Measurements from ENCODE around the gene TECTA.
A peak's percentile ranks its signal among the peaks of the same experiment; 100 is the strongest.
"Not testable (repeated sequence)": the region's sequence is repeated elsewhere in the genome, so short reads cannot be mapped to it uniquely, and the experiment has no call there.

TECTA gene

DNA sequence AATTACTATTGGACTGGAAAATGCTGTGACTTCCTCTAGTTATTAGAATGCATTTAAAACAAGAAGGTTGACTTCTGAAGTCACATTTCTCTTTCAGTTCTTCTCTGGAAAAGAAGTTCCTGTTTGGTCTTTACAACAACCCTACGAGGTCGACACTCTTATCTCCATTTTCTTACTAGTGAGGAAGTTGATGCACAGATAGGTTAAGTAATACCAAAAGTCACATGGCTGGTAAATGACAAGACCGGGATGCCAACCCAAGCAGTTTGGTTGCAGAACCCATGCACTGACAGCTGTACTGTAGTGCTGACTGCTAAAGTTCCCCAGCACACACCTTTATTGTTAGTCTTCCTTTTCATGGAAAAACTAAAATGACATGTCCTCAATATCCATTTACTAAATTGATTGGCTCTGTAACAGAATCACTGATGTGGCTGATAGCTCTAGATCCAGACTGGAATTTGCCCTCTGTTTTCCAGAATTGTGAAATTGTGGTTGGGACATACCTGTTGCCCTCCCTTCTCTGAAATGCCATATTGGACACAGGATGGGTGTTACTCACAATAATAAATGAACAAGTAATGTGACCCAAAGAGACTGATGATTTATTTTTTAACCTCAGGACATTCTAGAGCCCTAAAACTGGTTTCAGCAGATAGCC lies 9.4 kb upstream of the TECTA start:
- no peak for DNase-seq (ENCODE audit: low read depth, low spot score)

DNA sequence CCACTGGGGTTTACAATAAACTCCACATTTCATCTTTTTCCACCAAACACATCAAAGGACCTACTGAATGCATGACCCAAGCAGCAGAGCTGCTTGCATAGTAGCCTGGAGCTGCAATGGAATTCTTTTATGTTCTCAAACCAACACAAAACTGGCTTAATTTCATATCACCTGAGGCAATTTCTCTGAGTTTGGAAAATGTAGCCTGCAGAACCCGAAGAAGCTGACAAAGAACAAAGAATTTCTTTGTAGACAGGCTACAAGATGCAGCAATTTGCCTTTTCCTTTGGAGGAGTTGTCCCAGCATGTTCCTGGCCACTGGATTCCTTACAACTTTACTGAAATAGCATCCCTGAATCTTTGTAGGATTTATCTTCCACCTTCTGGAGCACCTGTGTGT lies 5.5 kb upstream of the TECTA start:
- H3K27ac ChIP-seq: no peak overlapping the region
- no peak for DNase-seq (ENCODE audit: low read depth, low spot score)

More for the DNA sequence above, 9.4 kb upstream of the TECTA start:
- no peak overlapping the region for H3K27ac ChIP-seq

DNA sequence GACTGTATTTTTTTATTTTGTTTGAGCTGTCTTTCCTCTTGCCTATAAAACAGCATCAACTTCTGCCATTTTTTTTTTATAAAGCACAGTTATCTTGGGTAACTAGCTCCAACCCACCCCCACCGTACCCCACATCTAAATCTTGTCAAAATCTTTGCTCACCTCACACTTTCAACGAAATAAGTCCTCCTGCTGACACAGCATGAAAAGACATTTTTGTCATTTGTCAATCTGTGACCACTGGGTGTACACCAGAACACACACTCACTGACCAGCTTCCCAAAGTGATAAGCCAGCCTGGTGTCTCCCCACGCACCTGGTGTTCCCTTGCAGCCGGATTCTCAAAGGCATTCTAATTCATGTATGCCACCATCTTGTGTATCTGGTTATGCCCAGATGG lies 1.7 kb upstream of the TECTA start:
- H3K27ac ChIP-seq: no peak overlapping the region
- no peak for DNase-seq (ENCODE audit: low read depth, low spot score)

GRCh38 chr11:121099885-121100284 lies 1.2 kb upstream of the TECTA start:
- no peak overlapping the region for H3K27ac ChIP-seq
- DNase-seq (ENCODE audit: low read depth, low spot score): no peak

DNA sequence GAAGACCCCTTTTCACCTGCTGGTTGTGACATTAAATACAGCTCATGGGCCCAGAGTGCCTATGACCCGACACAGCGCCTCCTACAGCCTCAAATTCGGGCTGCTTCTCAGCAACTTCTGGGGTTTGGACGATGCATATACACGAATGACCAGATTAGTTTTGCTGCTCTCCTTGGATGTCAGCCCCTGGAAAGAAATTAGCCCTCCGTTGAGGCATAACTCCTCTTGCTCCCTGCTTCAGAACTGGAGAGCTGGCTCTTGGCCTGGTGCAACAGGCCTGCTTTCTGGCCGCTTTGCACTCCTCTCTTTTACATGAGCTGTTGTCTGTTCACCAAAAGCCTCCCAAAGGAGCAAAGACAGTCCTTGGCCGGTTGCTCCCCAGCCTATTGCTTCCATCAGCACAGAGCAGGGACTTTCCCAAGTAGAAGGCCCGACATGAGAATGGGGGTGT lies 3.3 kb downstream of the TECTA start:
- H3K27ac ChIP-seq: no peak overlapping the region
- DNase-seq (ENCODE audit: low read depth, low spot score): no peak

DNA sequence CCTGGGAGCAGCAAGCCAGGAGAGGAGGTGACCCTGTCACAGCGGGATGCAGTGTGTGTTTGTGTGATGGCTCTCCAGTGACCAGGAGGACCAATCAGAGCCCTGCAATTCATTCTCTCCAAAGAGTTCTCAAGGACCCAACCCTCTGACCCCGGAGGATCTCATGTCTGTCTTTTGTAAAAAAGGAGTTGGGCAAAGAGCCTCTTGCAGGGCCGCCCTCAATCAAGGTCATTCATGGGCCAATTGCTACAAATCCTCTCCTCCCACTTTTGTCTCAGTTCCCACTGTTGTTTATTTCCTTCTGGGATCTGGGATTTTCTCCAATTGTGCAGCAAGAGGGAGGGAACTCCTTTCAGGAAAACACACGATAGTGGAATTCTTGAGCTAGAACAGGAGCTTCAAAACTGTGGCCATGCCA lies 4.0 kb downstream of the TECTA start:
- no peak overlapping the region for H3K27ac ChIP-seq
- no peak for DNase-seq (ENCODE audit: low read depth, low spot score)

GRCh38 chr11:121105481-121106195 lies 4.6 kb downstream of the TECTA start:
- H3K27ac ChIP-seq: no peak overlapping the region
- no peak for DNase-seq (ENCODE audit: low read depth, low spot score)

GRCh38 chr11:121106812-121107211 lies 5.8 kb downstream of the TECTA start:
- no peak for DNase-seq (ENCODE audit: low read depth, low spot score)
- no peak overlapping the region for H3K27ac ChIP-seq

DNA sequence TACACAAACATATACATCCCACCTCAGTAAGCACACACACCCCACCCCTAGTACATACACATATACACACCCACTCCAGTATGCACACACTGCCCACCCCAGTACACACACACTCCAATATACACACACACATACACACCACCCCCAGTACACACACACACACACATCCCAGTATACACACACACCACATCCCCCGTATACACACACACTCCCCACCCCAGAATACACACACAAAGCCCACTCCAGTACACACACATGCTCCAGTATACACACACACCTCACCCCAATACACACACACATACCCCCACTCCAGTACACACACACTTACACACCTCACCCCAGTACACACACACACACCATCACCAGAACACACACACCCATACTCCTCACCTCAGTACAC lies 7.4 kb downstream of the TECTA start:
- no peak for DNase-seq (ENCODE audit: low read depth, low spot score)
- no peak overlapping the region for H3K27ac ChIP-seq

- DNase-seq (ENCODE audit: low read depth, low spot score): no peak
Observed at GRCh38 chr11:121109471-121109870, 8.4 kb downstream of the TECTA start.

DNA sequence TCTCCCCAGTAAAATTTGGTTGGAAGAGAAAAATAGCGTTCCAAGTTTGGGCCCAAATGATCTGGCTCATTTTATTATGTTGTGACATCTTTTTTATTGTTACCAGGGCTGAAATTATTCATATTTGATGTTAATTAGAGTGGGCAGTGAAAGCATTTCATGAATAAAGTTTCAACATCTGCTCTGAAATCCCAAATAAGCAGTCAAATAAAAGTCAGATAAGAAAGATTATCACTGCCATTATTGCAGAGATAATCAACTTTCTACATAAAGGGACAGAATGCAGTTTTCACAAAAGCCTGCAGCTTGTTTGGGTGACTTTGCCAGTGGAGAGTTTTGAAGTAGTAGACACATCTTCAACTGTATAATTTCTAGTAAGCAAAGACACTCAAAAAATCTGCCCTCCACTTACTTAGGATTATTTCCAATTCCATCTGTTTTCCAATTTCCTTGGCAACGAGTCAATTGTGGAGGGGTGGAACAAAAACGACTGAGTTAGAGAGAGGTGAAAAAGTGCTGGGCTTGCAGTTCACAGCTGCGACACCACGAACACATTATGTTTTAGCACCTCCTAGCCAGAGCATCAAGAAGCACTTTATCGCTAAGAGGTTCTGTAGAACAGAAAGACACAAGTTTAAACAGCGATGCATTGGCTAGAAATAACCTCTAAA lies 9.0 kb downstream of the TECTA start:
- DNase-seq (ENCODE audit: low read depth, low spot score): no peak

More at GRCh38 chr11:121109471-121109870, 8.4 kb downstream of the TECTA start:
- no peak overlapping the region for H3K27ac ChIP-seq

GRCh38 chr11:121110871-121111724 lies 10.1 kb downstream of the TECTA start:
- no peak for DNase-seq (ENCODE audit: low read depth, low spot score)
- no peak overlapping the region for H3K27ac ChIP-seq

More for the DNA sequence above, 9.0 kb downstream of the TECTA start:
- H3K27ac ChIP-seq: no peak overlapping the region

DNA sequence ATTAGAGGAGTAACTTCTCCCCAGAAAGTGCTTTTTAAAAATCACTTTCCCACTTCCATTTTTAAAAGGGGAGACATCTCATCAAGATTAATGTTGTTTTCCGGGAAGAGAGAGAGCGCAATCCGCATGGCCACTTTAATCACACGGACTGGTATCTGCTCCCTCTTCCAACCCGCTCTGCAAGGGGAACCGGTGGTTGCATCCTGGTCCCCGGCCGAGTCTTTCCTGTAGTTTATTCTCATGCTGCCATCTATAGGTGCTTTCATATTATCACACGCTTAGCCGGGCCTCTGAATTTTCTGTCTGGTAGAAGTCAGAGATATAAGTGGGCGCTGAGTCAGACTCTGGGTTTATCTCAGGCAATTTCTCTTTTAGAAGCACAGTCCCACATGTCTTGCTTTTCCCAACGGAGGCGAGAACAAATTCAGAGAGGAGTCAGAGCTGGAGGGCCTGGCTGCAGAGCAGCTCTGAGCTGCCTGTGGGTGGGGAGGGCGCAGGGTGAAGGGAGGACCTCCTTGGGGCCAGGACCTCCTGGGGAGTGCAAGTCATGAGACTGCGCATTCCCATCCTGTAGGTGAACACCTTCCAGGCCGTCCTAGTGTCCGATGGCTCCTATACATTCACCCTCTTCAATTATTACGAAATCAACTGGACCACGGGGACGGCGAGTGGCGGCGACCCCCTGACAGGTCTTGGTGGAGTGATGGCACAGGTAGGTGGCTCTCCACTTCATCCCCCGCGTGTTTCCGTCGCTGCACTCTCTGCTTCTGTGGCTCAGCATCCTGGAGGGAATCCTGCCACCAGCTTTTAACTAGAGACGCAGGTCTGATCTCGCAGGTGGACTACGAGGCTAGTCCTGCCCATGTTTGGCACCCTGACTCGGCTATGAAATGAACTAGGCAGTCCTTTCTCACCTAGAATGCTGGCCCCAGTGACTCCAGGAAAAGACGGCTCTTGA lies 11.7 kb downstream of the TECTA start:
- peak; percentile 1 for DNase-seq (ENCODE audit: low read depth, low spot score)
- no peak overlapping the region for H3K27ac ChIP-seq

DNA sequence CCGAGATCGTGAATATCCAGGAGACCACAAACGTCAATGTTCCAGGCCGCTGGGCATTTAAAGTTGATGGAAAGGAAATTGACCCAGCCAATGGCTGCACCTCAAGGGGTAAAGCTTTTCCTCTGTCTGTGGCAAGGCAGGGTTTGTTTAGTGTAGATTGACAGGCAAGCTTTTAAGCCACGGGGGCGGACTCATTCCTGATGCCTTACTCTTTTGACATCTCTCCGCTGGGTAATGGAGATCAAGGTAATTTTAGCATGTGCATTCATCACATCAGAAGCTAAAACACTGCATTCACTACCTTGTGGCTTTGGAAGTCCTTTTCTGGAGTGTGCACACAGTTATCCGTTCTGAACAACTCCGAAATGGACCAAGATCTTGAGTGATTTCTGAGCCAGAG lies 12.6 kb downstream of the TECTA start:
- DNase-seq (ENCODE audit: low read depth, low spot score): no peak

DNA sequence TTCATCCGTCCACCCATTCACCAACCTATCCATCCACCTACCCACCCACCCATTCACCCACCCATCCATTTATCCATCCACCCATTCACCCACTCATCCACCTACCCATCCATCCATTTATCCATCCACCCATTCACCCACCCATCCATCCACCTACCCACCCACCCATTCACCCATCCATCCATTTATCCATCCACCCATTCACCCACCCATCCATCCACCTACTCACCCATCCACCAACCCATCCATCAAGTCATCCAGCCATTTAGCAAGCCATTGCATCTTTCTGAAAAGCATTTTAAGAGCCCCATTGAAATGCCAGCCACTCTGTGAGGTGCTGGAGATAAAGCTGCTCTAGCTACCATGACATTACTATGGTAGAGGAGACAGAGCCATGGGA lies 14.0 kb downstream of the TECTA start:
- H3K27ac ChIP-seq; DNase-seq (ENCODE audit: low read depth, low spot score): not testable (repeated sequence)

More for the DNA sequence above, 12.6 kb downstream of the TECTA start:
- no peak overlapping the region for H3K27ac ChIP-seq

DNA sequence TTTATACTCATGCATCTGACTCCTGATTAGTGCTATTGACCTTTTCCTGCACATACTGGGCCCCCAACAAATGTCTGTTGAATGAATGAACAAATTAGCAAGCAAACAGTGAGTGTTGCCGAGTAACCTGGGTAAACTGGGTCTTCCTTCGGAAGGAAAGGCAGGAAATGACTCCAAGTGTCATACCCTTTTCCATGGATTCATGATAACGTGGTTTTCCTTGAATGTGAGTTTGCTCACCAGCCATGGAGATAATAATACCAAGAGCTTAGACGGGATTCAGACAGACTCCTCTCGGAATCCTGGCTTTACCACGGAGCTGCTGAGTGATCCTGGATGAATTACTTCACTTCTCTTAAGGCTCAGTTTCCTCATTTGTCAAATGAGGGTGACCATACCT lies 16.7 kb downstream of the TECTA start:
- H3K27ac ChIP-seq: no peak overlapping the region
- DNase-seq (ENCODE audit: low read depth, low spot score): no peak

GRCh38 chr11:121119440-121119839 lies 18.4 kb downstream of the TECTA start:
- no peak overlapping the region for H3K27ac ChIP-seq
- no peak for DNase-seq (ENCODE audit: low read depth, low spot score)

DNA sequence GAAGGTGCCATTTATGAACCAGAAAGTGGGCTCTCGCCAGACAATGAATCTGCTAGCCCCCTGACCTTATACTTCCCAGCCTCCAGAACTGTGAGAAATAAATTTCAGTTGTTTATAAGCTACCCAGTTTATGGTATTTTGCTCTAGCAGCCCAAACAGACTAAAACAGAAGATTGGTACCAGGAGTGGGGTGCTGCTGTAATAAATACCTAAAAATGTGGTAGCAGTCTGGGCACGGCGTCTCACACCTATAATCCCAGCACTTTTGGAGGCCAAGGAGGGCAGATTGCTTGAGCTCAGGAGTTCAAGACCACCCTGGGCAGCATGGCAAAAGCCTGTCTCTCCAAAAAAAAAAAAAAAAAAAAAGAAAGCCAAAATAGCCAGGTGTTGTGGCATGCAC lies 21.3 kb downstream of the TECTA start:
- no peak for DNase-seq (ENCODE audit: low read depth, low spot score)
- H3K27ac ChIP-seq: no peak overlapping the region

- no peak overlapping the region for H3K27ac ChIP-seq
- no peak for DNase-seq (ENCODE audit: low read depth, low spot score)
Observed at GRCh38 chr11:121123496-121124069, 22.5 kb downstream of the TECTA start.
